GM21717 (cell line): ENCODE data around the gene MUC5B.

Experiments
- ATAC-seq: cut with Tn5 transposase; IDR thresholded peaks from one replicate; pipeline ENCODE4 v1.9.1; 2021; ENCODE audit warnings: mild to moderate bottlenecking, moderate library complexity; ENCODE audit not compliant: unreplicated experiment

MUC5B gene

DNA sequence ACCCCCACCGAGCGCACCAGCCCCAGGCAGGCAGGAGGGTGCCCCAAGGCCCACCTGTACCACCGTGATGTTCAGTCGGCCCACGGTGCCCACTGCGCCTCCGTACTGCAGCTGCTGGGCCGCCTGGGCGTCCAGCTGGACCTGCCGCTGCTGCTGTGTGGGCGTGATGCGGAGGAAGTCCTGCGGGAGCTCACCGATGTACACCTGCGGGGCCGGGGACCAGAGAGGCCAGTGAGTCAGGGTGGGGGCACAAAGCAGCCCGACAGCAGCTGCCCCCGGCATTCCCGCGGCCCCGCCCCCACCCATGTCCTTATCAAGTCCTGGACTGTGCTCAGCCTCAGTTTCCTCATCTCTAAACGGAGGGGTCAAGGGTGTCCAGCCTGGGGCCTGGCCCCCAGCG is 72.7 kb downstream of the MUC5B start:
- ATAC-seq, result no peak

DNA sequence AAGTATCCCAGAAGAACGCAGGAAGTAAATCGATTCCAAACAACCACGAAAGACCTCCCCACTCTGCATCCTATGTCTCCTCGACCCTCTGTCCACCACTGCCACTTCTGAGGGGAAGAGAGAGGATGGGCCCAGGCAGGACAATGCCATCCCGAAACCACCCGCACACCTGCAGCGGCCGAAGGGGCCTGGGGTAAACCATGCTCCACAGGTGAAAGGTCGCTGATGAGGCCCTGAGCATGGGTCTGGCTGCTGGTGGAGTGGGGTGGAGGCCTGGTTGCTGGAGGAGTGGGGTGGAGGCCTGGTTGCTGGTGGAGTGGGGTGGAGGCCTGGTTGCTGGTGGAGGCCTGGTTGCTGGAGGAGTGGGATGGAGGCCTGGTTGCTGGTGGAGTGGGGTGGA is 73.4 kb downstream of the MUC5B start:
- ATAC-seq, result no peak

- no peak for ATAC-seq
These were observed 74.2 kb downstream of the MUC5B start for GRCh38 chr11:1297011-1297575.

DNA sequence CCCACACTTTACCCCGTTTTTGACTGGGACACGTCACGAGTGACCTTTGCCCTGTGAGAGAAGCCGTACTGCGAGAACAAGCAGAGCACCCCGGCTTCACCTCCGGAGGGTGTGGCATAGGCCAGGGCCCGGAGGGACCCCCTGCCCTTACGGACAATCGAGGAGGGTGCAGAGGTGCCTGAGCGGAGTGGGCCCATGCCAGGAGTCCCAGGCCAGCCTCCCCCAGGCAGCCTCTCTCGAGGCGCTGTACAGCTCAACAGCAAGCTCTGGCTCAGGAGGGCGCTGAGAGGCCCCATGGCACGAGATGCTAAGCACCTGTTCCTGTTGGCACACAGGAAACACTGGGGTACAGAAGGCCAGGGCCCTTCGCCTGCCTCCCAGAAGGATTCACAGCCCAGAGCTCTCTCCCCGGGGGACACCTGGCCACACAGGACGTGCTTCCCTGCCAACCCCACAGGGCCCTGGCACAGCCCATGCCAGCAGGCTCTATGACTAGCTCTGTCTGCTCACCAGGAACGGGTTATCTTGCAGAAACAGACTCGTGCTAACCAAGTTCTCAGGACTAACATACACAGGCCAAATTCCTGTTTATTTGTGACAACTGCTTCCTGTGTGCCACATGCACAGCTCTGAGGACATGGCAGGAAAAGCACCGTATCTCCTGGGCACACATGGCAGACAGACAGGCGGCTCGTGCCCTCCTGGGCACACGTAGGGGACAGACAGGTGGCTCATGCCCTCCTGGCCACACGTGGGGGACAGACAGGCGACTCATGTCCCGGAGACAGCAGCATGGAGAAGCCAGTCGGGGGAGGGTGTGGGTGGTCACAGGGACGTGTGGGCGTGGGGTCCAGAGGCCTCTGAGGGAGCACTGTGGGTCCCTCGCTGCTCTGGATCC is 75.0 kb downstream of the MUC5B start:
- no peak for ATAC-seq

DNA sequence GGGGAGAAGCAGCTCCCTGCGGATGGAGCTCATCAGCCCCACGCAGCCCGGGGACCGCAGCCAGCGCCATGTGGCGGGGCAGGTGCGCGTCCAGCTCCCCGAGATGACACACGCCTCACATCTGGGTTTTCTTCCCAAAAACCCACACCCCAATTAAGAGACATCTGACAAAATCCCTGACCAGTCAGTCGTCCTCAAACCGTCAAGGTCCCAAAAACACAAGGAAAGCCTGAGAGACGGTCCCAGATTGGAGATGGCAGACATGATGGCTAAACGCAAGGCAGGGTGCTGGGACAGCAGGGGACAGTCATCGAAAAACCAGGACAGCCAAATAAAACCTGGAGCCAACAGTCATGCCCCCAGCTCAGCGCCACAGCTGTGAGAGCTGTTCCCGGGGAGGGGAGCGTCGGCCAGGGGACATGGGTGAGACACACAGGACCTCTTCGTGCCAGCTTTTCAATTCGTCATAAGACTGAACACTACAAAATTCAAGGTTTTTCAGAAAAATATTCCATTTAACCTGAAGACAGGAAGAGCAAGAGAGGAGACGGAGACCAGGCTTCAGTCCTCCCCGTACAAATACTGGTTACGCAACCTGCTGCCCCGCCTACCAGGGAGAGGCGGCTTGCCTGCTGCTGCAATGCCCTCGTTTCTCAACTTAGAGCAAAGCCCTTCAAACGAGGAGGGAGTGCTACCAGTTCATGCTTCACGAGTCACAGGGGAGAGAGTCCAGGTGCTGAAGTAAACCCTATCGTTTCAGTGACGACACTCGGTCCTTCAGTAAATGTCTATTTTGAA is 76.0 kb downstream of the MUC5B start:
- ATAC-seq, result no peak

GRCh38 chr11:1299621-1300020 is 76.8 kb downstream of the MUC5B start:
- ATAC-seq, result no peak

DNA sequence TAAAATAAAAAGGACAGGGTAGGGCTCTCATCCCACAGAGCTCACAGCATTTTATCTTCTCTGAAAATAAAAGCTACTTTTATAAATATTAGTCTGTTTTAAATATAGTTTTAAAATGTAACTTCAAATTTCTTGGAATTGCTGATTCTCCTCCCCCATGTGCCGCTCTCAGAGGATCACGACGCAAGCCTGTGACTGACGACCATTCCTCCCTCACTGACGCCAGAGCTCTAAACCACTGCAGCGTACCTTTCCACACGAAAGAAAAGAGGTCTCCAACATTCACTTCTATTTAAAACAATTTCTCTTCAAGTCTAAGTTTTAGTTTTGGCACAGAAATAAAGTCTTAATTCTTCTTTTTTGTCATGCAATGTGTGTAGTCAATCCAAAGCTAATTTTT is 77.3 kb downstream of the MUC5B start:
- no peak for ATAC-seq

DNA sequence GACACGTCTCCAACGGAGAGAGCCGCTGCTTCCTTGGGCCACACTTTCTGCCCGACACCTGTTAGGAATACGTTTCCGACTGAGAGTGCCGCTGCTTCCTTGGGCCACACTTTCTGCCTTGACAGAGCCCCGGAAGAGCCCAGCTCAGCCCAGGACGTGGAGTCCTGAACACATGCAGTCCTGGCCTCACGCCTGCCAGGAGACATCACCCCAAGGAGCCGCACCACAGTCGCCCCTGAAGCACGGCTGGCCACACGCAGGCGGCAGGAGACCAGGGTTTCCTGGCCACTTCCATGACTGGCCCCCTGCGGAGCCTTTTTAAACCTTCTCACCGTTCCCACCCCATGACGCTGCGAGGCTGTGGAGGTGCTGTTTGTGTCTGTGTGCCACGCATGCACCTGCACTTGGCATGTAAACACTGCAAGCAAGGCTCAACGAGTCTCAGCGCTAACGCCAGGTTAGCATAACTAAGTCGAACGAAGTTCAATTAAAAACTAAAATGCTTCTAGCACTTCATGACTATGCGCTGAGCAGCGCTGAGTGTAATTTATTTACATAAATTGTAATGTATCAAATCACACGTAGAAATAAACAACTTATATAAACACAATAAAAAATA is 77.8 kb downstream of the MUC5B start:
- ATAC-seq, result no peak

GRCh38 chr11:1301220-1302000 is 78.5 kb downstream of the MUC5B start:
- ATAC-seq, result no peak

DNA sequence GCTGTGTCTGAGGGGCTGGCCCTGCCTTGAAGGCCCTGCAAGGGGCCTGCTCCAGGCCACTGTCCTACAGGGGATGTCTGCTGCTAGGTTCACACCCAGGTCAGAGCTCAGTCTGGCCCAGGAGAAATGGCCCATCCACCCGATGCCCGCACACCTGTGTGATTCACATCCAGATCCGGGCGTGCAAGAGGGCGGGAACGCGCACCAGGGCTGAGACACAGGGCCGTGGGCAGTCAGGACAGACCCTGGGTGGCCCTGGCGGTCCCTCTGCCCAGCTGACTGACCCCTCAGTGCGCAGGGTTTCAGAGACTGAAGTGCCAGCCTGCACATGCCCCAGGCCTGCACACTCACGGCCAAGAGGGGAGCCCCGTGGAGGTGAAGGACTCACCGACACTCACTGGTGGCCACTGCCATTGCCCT is 79.2 kb downstream of the MUC5B start:
- ATAC-seq, result no peak

GRCh38 chr11:1302461-1303125 is 79.7 kb downstream of the MUC5B start:
- ATAC-seq, result no peak

DNA sequence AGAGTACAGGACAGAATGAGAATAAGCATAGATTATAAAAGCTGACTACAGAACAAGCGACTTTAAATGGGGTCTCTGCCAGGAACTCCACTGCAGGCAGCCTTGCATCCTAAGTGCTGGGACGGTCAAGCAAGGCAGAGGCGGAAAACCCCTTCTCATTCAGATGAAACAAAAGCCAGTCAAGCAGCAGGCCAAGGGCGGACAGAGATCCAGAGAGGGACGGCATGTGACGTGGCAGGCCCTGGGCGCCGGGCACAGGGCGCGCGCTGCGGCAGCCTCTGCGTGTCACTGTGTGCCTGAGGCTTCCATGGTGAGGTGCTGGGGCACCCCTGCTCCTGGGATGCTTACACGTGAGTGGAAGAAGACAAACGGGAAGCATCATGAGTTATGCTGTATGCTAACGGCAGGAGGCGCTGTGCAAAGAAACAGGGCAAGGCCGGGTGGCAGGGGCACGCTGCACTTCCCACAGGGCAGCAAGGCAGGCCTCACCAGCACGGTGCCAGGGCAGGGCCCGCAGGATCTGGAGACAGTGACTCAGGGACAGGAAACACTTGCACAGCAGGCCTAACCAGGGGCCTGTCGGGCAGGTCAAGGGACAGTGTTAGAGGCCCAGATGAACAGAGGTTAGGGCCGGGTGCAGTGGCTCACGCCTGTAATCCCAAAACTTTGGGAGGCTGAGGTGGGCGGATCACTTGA is 80.4 kb downstream of the MUC5B start:
- no peak for ATAC-seq

- ATAC-seq, result no peak
These were observed 81.1 kb downstream of the MUC5B start for GRCh38 chr11:1303973-1304372.

GRCh38 chr11:1304380-1304779 is 81.5 kb downstream of the MUC5B start:
- ATAC-seq, result no peak

DNA sequence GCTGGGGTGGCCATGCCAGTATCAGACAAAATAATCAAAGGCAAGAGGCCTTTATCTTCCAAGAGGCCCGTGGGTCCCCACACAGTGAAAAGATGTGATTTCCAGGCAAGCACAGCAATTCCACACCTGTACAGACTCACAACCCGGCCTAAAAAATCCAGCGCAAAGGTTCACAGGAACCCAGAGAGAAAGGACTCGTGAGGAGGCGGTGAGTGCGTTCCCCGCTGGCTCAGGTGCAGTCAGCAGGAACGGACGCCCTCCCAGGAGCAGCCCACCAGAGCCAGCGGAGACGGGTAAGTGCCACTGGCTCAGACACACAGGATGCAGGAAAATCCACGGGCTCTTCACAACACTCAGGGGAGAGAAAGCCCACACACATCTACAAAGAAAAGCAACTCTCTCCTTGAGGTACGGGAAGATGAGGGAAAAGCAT is 82.2 kb downstream of the MUC5B start:
- ATAC-seq, result no peak

GRCh38 chr11:1305501-1306056 is 82.7 kb downstream of the MUC5B start:
- ATAC-seq, result no peak

GRCh38 chr11:1306186-1307162 is 83.6 kb downstream of the MUC5B start:
- no peak for ATAC-seq
